IPS-18a (cell line): Measurements from ENCODE around the gene PALD1.

Source experiments
- H3K27ac ChIP-seq: one replicate; pipeline ENCODE4 v1.5.1; 2013; ENCODE audit warnings: low read length
- H3K27me3 ChIP-seq: one replicate; pipeline ENCODE4 v1.6.1; 2013; ENCODE audit warnings: mild to moderate bottlenecking, low read length; ENCODE audit not compliant: control insufficient read depth, insufficient read depth
- H3K36me3 ChIP-seq: one replicate; pipeline ENCODE4 v1.6.1; 2013; ENCODE audit warnings: low read depth, low read length; ENCODE audit not compliant: control insufficient read depth
- H3K4me1 ChIP-seq: one replicate; pipeline ENCODE4 v1.6.1; 2013; ENCODE audit warnings: low read depth, low read length; ENCODE audit not compliant: control insufficient read depth
- H3K4me3 ChIP-seq: one replicate; pipeline ENCODE4 v1.5.1; 2013; ENCODE audit warnings: low read length
- H3K9ac ChIP-seq: one replicate; pipeline ENCODE4 v1.6.1; 2013; ENCODE audit warnings: mild to moderate bottlenecking, low read length, moderate library complexity
- H3K9me3 ChIP-seq: one replicate; pipeline ENCODE4 v1.6.1; 2013; ENCODE audit warnings: low read depth, low read length; ENCODE audit not compliant: control insufficient read depth

PALD1 gene

GRCh38 chr10:70541736-70542564, 63.4 kb downstream of the PALD1 start:
- Histone ChIP-seq H3K27me3 (no peaks in the 10 kb centered on the region), H3K9ac (no peak overlapping the region), H3K4me1 (peaks cover under 1% of the 10 kb centered on the region), H3K27ac (no peak overlapping the region), H3K36me3 (peaks cover 4% of the 10 kb centered on the region), H3K4me3 (no peak overlapping the region), H3K9me3 (no peaks in the 10 kb centered on the region)

GRCh38 chr10:70542565-70542938, 64.0 kb downstream of the PALD1 start:
- Histone ChIP-seq H3K4me3 (no peak overlapping the region), H3K4me1 (no peaks in the 10 kb centered on the region), H3K9ac (no peak overlapping the region), H3K9me3 (no peaks in the 10 kb centered on the region), H3K27ac (no peak overlapping the region), H3K27me3 (no peaks in the 10 kb centered on the region), H3K36me3 (peaks cover 4% of the 10 kb centered on the region)

- Histone ChIP-seq H3K4me1 (no peaks in the 10 kb centered on the region), H3K27ac (no peak overlapping the region), H3K9ac (no peak overlapping the region), H3K4me3 (no peak overlapping the region), H3K9me3 (no peaks in the 10 kb centered on the region), H3K27me3 (no peaks in the 10 kb centered on the region), H3K36me3 (peaks cover 4% of the 10 kb centered on the region)
These were observed 65.3 kb downstream of the PALD1 start for GRCh38 chr10:70543911-70544310.

GRCh38 chr10:70544431-70545340, 66.1 kb downstream of the PALD1 start:
- Histone ChIP-seq H3K9me3 (no peaks in the 10 kb centered on the region), H3K4me3 (no peak overlapping the region), H3K4me1 (no peaks in the 10 kb centered on the region), H3K9ac (no peak overlapping the region), H3K27ac (no peak overlapping the region), H3K27me3 (no peaks in the 10 kb centered on the region), H3K36me3 (peaks cover 3% of the 10 kb centered on the region)

- Histone ChIP-seq H3K9me3 (no peaks in the 10 kb centered on the region), H3K36me3 (no peaks in the 10 kb centered on the region), H3K27me3 (no peaks in the 10 kb centered on the region)
These were observed 68.0 kb downstream of the PALD1 start for GRCh38 chr10:70546584-70546983.

GRCh38 chr10:70549351-70549961, 70.9 kb downstream of the PALD1 start:
- Histone ChIP-seq H3K9ac (no peak overlapping the region), H3K27me3 (no peaks in the 10 kb centered on the region), H3K4me1 (no peaks in the 10 kb centered on the region), H3K36me3 (no peaks in the 10 kb centered on the region), H3K9me3 (no peaks in the 10 kb centered on the region), H3K27ac (no peak overlapping the region), H3K4me3 (no peak overlapping the region)

More at GRCh38 chr10:70546584-70546983, 68.0 kb downstream of the PALD1 start:
- Histone ChIP-seq H3K27ac (no peak overlapping the region), H3K4me3 (no peak overlapping the region), H3K9ac (no peak overlapping the region), H3K4me1 (no peaks in the 10 kb centered on the region)

- Histone ChIP-seq H3K27ac (no peak overlapping the region), H3K9ac (no peak overlapping the region), H3K36me3 (no peaks in the 10 kb centered on the region), H3K9me3 (no peaks in the 10 kb centered on the region), H3K4me3 (no peak overlapping the region), H3K27me3 (no peaks in the 10 kb centered on the region), H3K4me1 (no peaks in the 10 kb centered on the region)
These were observed 71.4 kb downstream of the PALD1 start for GRCh38 chr10:70549962-70550458.

GRCh38 chr10:70550459-70550858, 71.9 kb downstream of the PALD1 start:
- Histone ChIP-seq H3K27me3 (no peaks in the 10 kb centered on the region), H3K27ac (no peak overlapping the region), H3K36me3 (no peaks in the 10 kb centered on the region), H3K4me3 (no peak overlapping the region), H3K9me3 (no peaks in the 10 kb centered on the region), H3K9ac (no peak overlapping the region), H3K4me1 (no peaks in the 10 kb centered on the region)

- Histone ChIP-seq H3K27me3 (no peaks in the 10 kb centered on the region), H3K9me3 (no peaks in the 10 kb centered on the region), H3K36me3 (no peaks in the 10 kb centered on the region), H3K27ac (no peak overlapping the region), H3K9ac (no peak overlapping the region), H3K4me1 (no peaks in the 10 kb centered on the region), H3K4me3 (no peak overlapping the region)
These were observed 72.9 kb downstream of the PALD1 start for GRCh38 chr10:70551466-70551865.

- Histone ChIP-seq H3K4me1 (no peaks in the 10 kb centered on the region), H3K27ac (no peak overlapping the region), H3K4me3 (no peak overlapping the region), H3K9ac (no peak overlapping the region), H3K27me3 (no peaks in the 10 kb centered on the region), H3K36me3 (no peaks in the 10 kb centered on the region), H3K9me3 (no peaks in the 10 kb centered on the region)
These were observed 73.4 kb downstream of the PALD1 start for GRCh38 chr10:70551971-70552422.

GRCh38 chr10:70552586-70552985, 74.0 kb downstream of the PALD1 start:
- no peak overlapping the region for H3K4me3 ChIP-seq
- H3K27me3 ChIP-seq, result no peaks in the 10 kb centered on the region
- H3K9ac ChIP-seq, result no peak overlapping the region
- no peak overlapping the region for H3K27ac ChIP-seq
- H3K4me1 ChIP-seq, result no peaks in the 10 kb centered on the region
- H3K9me3 ChIP-seq, result no peaks in the 10 kb centered on the region
- H3K36me3 ChIP-seq, result no peaks in the 10 kb centered on the region
